ENCODE data around the gene A3GALT2.

- TF ChIP-seq ARNT (IDR thresholded peaks at IDR 0.05): no peak
- no peak for TF ChIP-seq BHLHE40 (IDR thresholded peaks at IDR 0.05; ENCODE audit: borderline replicate concordance)
- TF ChIP-seq FOXK2 (IDR thresholded peaks at IDR 0.05): no peak
- no peak for TF ChIP-seq FOXA1 (IDR thresholded peaks at IDR 0.05)
- TF ChIP-seq SUZ12 (IDR thresholded peaks at IDR 0.05): no peak
- TF ChIP-seq TARDBP (IDR thresholded peaks at IDR 0.05): no peak
Observed at GRCh38 chr1:33349778-33350610, 29.1 kb upstream of the A3GALT2 start.

All from HEK293T (cell line).